ENCODE results near the gene MSANTD3.
"Not testable (repeated sequence)": the region's sequence is repeated elsewhere in the genome, so short reads cannot be mapped to it uniquely, and the experiment has no call there.

The MSANTD3 gene

DNA sequence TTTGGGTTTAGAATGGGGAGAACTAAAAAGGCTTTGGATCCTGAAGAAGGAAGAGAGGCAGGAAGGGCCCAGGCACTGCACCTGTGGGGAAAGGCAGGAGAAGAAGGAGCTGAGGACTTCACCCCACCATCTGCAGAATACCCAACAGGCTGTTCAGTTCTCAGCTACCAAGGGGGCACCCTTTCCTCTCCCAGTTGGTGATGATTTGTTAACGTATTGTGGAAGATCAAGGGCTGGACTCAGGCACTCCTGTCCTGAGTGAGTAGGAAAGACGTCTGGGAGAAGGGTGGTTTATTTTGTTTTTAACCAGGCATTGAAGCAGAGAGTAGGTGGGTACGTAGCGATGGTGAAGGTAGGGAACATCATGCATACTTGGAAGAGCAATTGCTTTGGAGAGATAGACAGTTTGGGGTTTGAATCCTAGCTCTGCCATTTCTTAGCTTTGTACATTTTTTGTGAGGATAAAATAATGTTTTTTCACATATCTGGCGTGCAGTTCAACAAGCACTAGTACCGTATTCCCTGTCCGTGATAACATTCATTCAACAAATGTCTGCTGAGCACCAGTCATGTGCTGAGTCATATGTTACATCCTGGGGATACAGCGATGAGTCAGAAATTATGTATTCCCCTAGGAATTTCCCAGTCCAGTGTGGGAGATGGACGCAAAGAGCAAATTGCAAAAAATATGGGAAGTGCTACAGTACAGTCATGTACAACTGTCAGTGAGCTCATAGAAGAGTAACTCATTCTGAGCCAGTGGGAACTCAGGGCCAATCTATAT, 2.1 kb downstream of the MSANTD3 start:
- peak in 14 of 58 donors; percentile 2 to 55 (median 28) for DNase-seq

DNA sequence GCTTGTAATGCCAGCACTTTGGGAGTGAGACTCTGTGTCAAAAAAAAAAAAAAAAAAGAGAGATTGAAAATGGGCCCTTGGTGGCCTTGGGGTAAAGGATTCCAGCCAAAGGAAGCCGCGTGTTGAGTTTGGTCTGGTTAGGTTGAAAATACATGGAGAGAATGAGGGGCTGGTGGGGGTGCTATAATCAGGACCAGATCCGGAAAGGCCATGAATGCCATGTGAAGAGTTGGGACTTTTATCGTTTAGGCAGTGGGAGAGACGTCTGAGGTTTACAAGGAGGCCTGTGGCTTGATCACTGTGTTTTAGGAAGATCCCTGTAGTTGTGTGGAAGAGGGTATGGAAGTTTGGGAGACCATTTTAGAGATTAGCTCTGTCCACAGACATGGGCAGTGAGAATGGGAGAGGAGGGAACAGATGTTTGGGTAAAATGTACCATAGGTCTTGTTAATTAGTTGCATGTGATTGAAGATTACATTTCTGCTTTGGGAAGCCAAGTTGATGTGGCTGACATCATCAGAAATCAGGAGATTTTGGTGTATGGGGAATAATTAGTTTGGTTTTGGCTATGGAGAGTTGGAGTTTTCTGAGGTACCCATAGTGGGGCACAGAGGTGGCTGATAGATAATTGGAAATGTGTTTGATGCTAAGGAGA, 3.5 kb downstream of the MSANTD3 start:
- no peak for DNase-seq

DNA sequence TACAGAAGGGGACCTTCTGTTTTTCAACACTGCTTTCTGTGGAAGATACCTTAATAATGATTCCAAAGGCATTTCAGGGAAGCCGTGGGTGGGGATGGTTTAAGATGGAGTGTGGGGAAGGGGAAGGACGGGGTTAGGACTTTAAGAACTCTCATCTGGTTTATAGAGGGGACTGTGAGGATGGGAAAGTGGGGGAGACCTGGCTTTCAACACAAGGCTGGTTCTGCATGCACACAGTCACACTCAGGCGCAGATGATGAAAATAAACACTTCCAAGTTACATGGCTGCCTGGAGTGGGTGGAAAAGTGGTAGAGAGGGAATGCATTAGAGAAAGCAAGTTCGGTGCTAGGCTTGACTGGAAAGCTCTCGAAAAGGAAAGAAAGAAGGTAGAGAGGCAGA, 4.9 kb downstream of the MSANTD3 start:
- peak in 2 of 58 donors; percentile 7 to 23 for DNase-seq

DNA sequence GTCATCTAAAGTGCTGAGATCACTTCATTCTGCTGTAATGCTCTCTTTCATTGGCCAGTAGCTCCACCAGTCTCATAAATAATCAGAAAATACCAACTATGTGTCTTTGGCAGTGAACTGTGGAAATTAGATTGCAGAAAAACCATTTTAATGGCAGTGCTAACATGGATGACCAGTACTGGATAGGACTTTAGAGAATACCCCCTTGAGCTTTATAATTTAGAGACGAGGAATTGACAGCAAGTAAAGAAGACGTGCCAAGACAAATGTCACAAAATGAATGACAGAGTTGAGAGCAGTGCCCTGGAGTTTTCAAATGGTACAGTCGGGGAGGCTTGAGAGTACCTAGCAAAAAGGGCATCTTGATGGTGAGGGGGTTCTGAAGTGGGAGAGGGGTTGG, 5.8 kb downstream of the MSANTD3 start:
- no peak for DNase-seq

DNA sequence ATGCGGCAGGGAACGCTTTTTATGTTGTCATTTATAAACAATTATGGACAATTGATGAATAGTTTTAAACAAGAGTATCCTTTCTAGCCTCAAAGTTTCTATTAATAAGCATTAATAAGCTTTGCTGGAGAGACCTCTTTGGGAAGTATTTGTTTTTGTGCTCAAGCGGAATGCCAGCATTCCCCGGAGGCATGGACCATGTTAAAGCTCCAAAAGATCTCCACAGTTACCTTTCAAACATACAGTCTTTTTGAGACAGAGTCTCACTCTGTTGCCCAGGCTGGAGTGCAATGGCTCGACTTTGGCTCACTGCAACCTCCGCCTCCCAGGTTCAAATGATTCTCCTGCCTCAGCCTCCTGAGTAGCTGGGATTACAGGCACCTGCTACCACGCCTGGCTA, 9.6 kb downstream of the MSANTD3 start:
- DNase-seq = no peak

DNA sequence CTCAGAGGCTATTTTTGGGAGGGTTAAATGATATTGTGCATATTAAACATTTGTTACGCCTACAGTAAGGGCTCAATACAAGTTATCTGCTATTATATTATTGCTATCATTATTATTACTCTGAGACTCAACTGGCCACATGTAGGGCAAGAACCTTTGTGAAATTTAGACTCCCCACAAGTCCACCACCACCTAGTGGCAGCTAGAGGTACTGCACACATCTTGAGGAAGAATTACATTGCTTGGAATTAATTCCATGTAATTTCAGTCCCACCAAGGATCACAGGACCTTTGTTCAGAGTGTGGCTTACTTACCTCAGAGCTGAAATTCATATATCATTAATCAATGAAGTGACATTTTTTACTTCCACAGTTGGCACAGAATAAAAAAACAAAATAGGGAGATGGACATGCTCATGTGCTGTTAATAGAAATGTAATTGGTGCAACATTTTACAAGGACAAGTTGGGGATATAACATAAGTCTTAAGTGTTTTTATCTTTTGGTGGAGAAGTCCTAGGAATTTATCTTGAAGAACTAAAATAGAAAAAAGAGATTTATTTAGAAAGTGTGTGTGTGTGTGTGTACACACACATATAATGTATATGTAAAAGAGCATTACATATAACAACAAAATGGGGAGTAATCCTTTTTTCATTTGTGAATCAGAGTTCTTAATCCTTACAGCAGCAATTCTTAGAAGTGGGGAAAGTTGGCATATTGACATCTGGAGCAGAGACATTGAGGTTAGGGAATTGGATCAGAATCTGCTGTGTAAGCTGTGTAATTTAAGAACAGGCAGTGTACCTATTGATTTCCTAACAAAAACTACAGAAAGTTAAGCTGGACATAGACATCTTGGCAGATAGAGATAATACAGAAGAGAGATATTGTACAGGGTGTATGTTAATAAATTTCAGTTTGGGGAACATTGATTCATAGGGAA, 11.2 kb downstream of the MSANTD3 start:
- DNase-seq = peak in 29 of 58 donors; percentile 4 to 72 (median 21)

DNA sequence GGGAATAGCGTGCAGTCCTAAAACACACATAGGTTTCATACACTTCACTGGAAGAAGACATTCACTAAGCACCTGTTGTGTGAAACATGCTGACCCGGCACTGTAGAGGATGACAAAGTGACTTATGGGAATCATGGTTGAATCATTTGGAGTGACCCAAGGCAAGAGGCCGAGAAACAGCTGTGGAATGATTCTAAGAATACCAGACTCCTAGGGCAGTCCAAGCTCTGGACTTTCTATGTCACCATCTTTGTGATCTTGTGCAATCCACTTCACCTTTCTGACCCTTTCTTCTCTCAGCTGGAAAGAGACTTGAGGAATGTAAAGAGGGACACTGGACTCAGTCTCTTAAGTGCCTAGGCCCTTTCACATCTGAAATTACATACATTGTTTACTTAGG, 13.1 kb downstream of the MSANTD3 start:
- no peak for DNase-seq

DNA sequence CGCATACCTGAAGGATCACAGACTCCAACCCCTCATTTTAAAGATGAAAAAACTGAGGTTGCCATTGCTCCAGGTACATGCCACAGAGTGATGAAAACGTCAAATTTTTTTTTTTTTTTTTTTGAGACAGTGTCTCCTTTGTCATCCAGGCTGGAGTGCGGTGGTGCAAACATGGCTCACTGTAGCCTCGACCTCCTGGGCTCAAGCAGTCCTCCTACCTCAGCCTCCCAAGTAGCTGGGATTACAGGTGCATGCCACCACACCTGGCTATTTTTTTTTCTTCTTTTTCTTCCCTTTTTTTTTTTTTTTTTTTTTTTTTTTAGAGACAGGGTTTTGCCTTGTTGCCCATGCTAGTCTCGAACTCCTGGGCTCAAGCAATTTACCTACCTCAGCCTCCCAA, 13.5 kb downstream of the MSANTD3 start:
- not testable (repeated sequence) for DNase-seq

DNA sequence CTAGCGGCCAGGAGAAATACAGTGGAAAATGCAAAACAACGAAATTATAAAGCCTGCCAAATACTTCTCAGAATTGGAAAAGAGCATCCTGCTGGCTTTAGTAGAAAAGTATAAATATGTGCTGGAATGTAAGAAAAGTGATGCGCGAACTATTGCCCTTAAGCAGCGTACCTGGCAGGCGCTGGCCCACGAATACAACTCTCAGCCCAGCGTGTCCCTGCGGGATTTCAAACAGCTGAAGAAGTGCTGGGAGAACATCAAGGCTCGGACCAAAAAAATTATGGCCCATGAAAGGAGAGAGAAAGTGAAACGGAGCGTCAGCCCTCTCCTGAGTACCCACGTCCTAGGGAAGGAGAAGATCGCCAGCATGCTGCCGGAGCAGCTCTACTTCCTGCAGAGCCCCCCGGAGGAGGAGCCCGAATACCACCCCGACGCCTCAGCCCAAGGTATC, 15.0 kb downstream of the MSANTD3 start:
- DNase-seq = no peak

DNA sequence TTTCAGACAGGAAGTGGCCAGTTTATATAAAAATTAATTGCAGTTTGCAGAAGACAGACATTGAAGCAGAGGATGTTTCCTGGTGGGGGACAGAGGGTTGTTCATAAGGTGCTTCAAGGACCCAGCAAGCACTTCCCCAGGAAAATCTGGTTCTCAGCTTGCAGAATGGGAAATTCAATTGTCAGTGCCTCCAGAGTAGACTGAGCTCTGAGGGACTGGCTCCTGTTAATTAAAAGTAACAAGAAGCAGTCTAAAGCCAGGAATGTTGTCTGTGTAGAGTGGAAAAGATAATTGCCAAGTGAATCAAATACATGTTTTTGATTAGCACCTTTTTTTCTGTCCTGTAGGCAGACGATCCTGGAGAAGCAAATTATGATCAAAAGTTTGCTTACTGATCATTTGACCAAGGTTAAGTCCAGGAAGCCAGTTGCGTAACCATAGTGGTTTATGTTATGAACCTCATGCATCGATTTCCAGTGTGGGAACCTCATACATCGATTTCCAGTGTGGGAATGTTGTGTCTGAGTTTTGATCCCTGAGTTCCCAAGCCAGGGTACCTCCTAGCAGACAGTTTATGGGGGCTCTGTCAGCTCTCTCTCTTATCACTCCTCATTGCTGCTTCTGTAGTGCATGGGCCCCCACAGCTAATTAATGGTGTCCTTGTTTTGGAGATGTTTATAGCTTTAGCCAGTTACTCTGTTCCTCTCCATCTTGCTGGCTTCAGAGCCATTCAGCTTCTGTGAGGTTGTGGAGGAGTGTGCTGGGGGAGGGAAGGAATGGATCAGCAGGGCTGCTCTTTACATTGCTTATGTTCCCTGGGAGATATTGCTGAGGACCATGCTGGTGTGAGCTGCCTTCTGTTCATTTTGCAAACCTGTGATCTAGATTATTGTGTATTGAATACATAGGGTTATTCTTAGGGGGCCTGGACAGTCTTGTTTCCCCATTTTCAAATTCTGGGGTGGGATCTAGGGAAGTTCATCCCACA, 17.1 kb downstream of the MSANTD3 start:
- DNase-seq = no peak

DNA sequence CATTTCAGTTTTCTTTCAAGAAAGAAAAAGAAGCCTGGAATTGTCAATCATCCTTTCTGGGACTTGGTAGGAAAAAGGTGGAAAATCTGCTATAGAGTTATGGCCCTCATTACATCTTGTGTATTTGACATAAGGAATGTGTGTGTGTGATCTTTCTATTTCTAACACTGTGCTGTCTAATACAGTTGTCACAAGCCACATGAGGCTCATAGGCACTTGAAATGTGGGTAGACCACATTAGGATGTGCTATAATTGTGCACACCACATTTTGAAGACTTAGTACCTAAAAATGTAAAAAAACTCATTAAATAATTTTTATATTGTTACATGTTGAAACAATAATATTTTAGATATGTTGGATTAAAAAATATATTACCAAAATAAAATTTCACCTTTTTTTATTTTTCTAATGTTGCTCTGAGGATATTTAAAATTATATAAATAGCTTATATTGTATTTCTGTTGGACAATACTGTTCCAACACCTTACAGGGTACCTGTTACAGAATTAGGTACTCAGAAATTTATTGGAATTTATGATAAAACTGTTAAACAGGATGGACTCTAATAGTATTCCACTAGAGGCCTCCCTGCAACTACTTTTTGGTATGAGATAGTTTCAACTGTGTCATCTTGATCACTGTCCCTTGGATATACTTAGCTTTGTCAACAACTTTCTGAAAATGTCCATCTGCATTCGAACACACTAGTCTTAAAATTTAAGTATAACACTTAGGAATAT, 18.4 kb downstream of the MSANTD3 start:
- DNase-seq = no peak

DNA sequence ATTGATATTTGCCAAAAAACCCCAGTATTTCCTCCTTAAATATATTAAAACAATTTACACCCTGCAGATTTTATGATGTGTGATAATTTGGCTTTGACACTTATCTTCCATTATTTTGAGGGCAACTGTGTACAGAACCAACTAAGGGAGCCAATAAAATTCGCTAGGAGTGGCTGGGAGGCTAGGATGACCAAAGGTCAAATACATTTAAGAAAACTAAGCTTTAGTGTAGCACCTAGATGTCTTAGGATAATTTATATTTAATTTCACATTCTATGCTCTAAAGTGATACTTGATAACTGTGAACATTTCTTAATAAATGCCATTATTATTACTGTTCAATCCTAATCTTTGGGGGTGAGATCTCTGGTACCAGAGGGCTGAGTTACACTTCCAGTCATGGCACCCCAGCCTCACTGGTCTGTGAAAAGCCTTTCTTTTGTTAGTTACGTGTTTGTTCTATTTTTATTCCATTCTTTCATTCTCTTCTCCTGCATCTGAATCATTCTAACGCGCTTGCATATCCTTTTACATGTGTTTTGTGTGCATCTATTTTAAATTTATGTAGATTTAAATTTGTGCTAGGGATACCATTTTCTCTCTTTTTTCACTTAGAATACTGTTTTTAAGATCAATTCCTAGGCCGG, 19.1 kb downstream of the MSANTD3 start:
- DNase-seq = no peak

DNA sequence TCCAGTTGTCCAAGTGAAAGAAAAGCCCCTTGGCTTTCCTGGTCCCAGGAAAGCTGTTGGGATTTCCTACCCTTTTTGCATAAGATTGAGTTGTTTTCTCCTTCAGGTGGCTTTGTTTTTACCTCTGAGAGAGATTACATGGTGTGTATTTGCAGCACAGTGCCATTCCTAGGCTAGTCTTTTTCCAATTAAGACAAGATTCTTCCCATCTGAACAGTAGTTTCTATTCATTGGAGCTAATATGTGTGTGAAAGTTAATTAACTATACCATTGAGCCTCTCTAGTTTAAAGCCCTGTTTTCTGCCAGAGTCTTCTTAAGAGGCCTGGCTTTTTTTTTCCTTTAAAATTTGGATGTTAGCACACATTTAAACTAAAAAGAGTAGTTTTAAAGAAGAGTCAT, 20.1 kb downstream of the MSANTD3 start:
- DNase-seq = no peak

DNA sequence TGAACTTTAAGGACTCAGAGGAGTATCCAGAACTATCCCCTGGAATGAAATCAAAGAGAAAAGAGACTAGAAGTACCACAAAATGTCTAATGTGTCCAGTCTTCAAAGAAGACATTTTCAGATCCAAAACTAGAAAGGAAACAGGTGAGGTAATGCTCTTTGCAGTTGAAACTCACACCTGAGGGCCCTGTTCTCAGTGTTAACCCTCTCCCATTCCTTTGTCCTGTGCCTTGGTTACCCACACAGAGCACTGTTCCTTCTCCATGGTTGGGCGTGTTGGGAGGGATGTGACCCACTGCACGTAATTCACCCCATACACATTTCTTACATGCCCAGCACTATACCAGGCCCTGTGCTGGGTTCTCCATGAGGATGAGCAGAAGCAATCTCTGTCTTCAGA, 21.3 kb downstream of the MSANTD3 start:
- DNase-seq = no peak

DNA sequence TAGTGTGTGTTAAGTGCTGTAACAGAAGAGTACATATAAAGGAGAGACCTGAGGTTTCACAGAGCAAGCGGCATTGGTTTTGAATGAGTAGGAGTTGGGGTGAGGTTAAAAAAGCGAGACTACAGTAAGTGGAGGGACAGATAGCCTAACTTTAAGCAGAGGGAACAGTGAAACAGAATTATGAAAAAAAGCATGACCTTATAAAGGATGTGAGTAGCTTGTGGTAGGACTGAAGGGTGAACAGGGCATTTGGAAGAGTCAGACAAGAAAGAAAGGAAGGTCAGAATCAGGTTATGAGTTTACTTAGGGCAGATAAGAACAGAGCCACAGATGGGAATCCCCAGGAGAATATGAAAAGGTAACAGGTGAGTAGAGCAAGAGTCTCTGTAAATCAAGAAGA, 22.5 kb downstream of the MSANTD3 start:
- no peak for DNase-seq

DNA sequence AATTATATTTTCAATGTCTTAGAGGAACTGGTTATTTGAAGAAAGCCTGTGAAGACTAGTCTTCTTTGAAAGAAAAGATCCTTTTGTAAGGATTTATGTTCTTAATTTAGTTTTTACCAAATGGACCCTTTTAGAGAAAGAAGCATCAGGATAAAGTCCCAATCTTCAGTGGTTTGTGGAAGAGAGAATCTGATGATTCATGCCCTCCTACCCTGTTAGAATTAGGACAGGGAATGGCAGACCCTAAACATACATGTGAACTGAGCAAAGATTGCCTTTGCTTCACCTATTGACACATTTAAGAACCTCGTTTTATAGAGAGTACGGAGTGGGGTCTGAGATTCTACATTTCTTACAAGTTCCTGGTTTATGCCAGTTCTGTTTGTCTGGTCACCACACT, 26.0 kb downstream of the MSANTD3 start:
- no peak for DNase-seq

DNA sequence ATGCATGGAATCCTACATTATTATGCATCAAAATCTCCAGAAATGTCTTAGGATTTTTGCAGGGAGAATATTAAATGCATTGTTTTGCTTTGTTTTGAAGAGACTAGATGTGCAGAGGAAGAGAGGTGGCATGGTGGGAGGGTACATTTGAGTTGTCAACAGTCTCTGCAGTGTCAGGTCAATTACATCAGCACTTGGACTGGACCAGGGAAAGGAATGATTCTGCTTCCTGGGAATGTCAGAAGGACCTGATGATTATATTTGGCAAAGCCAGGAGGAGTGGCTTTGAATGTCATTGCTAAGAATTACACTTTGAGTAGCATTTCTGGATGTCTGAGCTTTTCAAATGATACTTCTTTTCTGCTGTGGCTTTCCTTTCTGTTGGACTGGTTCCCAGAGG, 28.5 kb downstream of the MSANTD3 start:
- DNase-seq = no peak

DNA sequence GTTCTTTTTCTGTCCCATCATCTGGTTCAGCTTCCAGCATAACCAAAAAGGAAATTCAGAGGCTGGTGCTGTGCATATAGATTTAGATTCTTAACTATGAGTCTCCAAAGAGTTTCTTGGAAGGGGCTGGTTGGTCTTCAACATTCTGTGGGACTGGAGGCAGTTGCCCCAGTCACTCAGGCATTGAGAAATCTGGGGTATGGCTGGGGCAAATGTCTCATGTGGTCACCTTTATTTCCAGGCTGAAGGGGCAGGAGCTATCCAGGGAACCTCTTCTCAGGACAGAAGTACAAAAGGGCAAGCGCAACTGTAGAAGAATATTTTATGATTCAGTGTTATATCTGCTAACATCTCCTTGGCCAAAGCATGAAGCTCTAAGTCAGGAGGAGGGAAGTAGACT, 30.6 kb downstream of the MSANTD3 start:
- no peak for DNase-seq

DNA sequence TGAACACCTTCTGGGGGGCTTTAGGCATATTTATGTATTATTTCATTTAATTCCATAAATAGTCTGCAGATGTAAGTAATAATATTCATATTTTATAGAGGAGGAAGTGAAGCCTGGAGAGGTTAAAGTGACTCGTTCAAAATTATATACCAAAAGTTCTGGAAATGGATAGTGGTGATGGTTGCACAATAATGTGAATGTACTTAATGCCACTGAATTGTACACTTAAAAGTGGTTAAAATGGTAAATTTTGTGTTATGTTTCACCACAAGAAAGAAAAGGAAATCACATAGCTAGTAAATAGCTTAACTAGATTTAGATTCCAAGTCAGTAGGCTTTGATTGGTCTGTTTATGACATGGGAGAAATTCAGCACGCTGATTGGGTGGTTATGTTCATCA, 33.0 kb downstream of the MSANTD3 start:
- DNase-seq = no peak
